Keratinocyte (primary cell): ENCODE results near the gene MATK. TPM values are rescaled to one million over a fixed set of nuclear protein-coding genes. Genes with fewer than 3 reads are reported as not detected.
"Not testable (repeated sequence)": the region's sequence is repeated elsewhere in the genome, so short reads cannot be mapped to it uniquely, and the experiment has no call there.

Experiments
- DNase-seq: peaks from one replicate; pipeline ENCODE4 v3.0.0-alpha.2; 2011; ENCODE audit warnings: low read depth, missing footprints, low spot score
- FAIRE-seq: peaks from 2 replicates; lab custom pipeline; 2011; peaks lifted over from hg19 to GRCh38; lab: Jason Lieb, UNC
- H2AFZ ChIP-seq: 2 replicates; pipeline ENCODE4 v1.6.0; 2012; ENCODE audit warnings: low read length, control low read depth, inconsistent platforms; ENCODE audit not compliant: control insufficient read depth
- H3K27ac ChIP-seq: 2 replicates; pipeline ENCODE4 v1.5.1; 2011; ENCODE audit warnings: low read length; ENCODE audit not compliant: control insufficient read depth, insufficient read depth
- H3K27me3 ChIP-seq: 3 replicates; pipeline ENCODE4 v1.6.0; 2011; ENCODE audit warnings: low read length; ENCODE audit not compliant: control insufficient read depth, insufficient read depth; ENCODE audit errors: extremely low read depth
- H3K36me3 ChIP-seq, 2 experiments: 2 replicates in 1 of 2; 3 replicates in 1 of 2; pipeline ENCODE4 v1.5.1; 2011; ENCODE audit warnings: low read length in 2 of 2, mild to moderate bottlenecking in 1 of 2; ENCODE audit not compliant: control insufficient read depth in 2 of 2, insufficient read depth in 2 of 2; ENCODE audit errors: extremely low read depth in 1 of 2
- H3K4me1 ChIP-seq: 3 replicates; pipeline ENCODE4 v1.5.1; 2011; ENCODE audit warnings: low read length; ENCODE audit not compliant: control insufficient read depth, insufficient read depth; ENCODE audit errors: extremely low read depth
- H3K4me2 ChIP-seq: 3 replicates; pipeline ENCODE4 v1.6.0; 2011; ENCODE audit warnings: low read depth, low read length; ENCODE audit not compliant: control insufficient read depth, insufficient read depth; ENCODE audit errors: extremely low read depth
- H3K4me3 ChIP-seq, 3 experiments: fragments of 200-600 bp in 1 of 3; sonication (generic) in 1 of 3; 2 replicates in 2 of 3; 3 replicates in 1 of 3; pipeline ENCODE4 v1.5.1; 2011 to 2016; ENCODE audit warnings: low read length in 3 of 3, mild to moderate bottlenecking in 3 of 3, control low read depth in 2 of 3, inconsistent platforms in 1 of 3, low read depth in 1 of 3, mixed read lengths in 1 of 3, mixed run types in 1 of 3, moderate library complexity in 1 of 3; ENCODE audit not compliant: control insufficient read depth in 2 of 3, insufficient read depth in 2 of 3; ENCODE audit errors: extremely low read depth in 1 of 3
- H3K79me2 ChIP-seq: 2 replicates; pipeline ENCODE4 v1.6.0; 2012; ENCODE audit warnings: low read length; ENCODE audit not compliant: control insufficient read depth, insufficient read depth
- H3K9ac ChIP-seq: 3 replicates; pipeline ENCODE4 v1.6.0; 2011; ENCODE audit warnings: low read length; ENCODE audit not compliant: control insufficient read depth, insufficient read depth; ENCODE audit errors: extremely low read depth
- H3K9me1 ChIP-seq: 3 replicates; pipeline ENCODE4 v1.6.0; 2011; ENCODE audit warnings: low read length; ENCODE audit not compliant: control insufficient read depth, insufficient read depth; ENCODE audit errors: extremely low read depth
- H3K9me3 ChIP-seq: 2 replicates; pipeline ENCODE4 v1.5.1; 2012; ENCODE audit warnings: low read depth, low read length; ENCODE audit not compliant: control insufficient read depth
- H4K20me1 ChIP-seq: 3 replicates; pipeline ENCODE4 v1.6.0; 2011; ENCODE audit warnings: low read length; ENCODE audit not compliant: control insufficient read depth, insufficient read depth; ENCODE audit errors: extremely low read depth
- EZH2 ChIP-seq: IDR thresholded peaks from one replicate; pipeline ENCODE4 v1.6.1; 2012; ENCODE audit warnings: inconsistent platforms, mild to moderate bottlenecking, low read length, moderate library complexity
- dilution Hi-C: fragments of 300-500 bp; cut with MboI; formaldehyde crosslinking; loops from one replicate; pipeline ENCODE4 v1.7.0; 2020; ENCODE audit warnings: low sequenced_read_pairs; ENCODE audit not compliant: extremely low pct_ligation_motif_present
- polyA plus RNA-seq, 5 experiments: library from polyadenylated mRNA; depleted of rRNA in 3 of 5; stranded (reverse) in 3 of 5; stranded (forward) in 1 of 5; unstranded in 1 of 5; fragments of >200 nt; gene quantifications; 1 replicate in 1 of 5; 2 replicates in 3 of 5; 3 replicates in 1 of 5; pipeline versions ENCODE4 v1.2.1 to v1.2.3, GENCODE V29; 2011 to 2012; ENCODE audit warnings: missing spikeins in 2 of 5, low read depth in 1 of 5, low replicate concordance in 1 of 5
- TF ChIP-seq, protein P1 (sequence below), 3 experiments: IDR thresholded peaks in 1 of 3; conservative IDR thresholded peaks in 1 of 3; optimal IDR thresholded peaks in 1 of 3; 2 replicates in 2 of 3; 3 replicates in 1 of 3; pipeline versions ENCODE3 to v1.5.1; 2011; ENCODE audit warnings: low read length in 3 of 3, mild to moderate bottlenecking in 3 of 3, moderate library complexity in 2 of 3, control low read depth in 1 of 3, inconsistent platforms in 1 of 3; ENCODE audit not compliant: insufficient read depth in 2 of 3; ENCODE audit errors: extremely low read depth in 1 of 3

The MATK gene
- polyA plus RNA-seq, 1 donor (not counting 4 experiments of a cell fraction or from before 2014, with no cell fraction given): 0.16 TPM

DNA sequence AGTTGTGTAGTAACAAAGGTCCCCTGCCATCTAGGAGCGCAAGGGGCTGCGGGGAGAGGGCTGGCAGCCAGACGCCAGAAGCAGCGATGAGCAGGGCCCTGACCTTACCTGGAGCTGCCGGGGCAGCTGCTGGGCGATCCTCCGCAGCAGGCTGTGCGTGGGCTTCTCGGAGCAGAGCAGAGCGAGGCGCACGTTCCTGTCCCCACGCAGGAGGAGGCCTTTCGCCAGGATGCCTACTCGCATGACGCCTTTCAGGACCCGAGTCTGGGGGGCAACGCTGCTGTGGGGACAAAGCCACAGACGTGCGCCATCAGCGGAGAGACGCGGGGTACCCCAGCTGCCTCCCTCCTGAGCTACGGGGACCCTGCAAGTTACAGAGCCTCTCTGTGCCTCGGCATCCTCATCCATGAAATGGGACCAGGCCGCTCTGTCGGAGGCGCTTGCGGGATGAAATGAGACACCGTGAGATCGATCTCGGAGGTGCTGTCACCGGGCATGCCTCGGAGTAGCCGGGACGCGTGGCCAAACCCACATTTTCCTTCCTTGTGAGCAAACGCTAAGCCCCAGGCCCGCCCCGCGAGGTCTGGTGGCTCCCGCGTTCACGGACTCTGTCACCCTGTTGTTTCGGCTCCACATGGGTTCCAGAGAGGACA, 30.5 kb upstream of the MATK start:
- no peak overlapping the region for H3K4me3 ChIP-seq
- no peak for FAIRE-seq
- no peaks in the 10 kb centered on the region for H3K36me3 ChIP-seq
- TF ChIP-seq, protein P1, sequence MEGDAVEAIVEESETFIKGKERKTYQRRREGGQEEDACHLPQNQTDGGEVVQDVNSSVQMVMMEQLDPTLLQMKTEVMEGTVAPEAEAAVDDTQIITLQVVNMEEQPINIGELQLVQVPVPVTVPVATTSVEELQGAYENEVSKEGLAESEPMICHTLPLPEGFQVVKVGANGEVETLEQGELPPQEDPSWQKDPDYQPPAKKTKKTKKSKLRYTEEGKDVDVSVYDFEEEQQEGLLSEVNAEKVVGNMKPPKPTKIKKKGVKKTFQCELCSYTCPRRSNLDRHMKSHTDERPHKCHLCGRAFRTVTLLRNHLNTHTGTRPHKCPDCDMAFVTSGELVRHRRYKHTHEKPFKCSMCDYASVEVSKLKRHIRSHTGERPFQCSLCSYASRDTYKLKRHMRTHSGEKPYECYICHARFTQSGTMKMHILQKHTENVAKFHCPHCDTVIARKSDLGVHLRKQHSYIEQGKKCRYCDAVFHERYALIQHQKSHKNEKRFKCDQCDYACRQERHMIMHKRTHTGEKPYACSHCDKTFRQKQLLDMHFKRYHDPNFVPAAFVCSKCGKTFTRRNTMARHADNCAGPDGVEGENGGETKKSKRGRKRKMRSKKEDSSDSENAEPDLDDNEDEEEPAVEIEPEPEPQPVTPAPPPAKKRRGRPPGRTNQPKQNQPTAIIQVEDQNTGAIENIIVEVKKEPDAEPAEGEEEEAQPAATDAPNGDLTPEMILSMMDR (optimal IDR thresholded peaks at IDR 0.05 in 1 of 3, IDR thresholded peaks at IDR 0.05 in 1 of 3, conservative IDR thresholded peaks at IDR 0.05 in 1 of 3; ENCODE audit: extremely low read depth in 1 of 3, insufficient read depth in 2 of 3, low read length in 3 of 3): no peak
- TF ChIP-seq EZH2: no peak
- H4K20me1 ChIP-seq: no peaks in the 10 kb centered on the region
- dilution Hi-C loops: no loop called here
- no peak overlapping the region for H3K27ac ChIP-seq
- no peaks in the 10 kb centered on the region for H3K9me3 ChIP-seq
- no peak overlapping the region for H3K4me2 ChIP-seq
- no peaks in the 10 kb centered on the region for H3K79me2 ChIP-seq
- H3K9ac ChIP-seq: no peak overlapping the region
- H3K27me3 ChIP-seq: peaks cover 14% of the 10 kb centered on the region
- H3K4me1 ChIP-seq: peaks cover 5% of the 10 kb centered on the region
- no peak for DNase-seq
- H2AFZ ChIP-seq: no peak overlapping the region
- H3K9me1 ChIP-seq: no peaks in the 10 kb centered on the region

DNA sequence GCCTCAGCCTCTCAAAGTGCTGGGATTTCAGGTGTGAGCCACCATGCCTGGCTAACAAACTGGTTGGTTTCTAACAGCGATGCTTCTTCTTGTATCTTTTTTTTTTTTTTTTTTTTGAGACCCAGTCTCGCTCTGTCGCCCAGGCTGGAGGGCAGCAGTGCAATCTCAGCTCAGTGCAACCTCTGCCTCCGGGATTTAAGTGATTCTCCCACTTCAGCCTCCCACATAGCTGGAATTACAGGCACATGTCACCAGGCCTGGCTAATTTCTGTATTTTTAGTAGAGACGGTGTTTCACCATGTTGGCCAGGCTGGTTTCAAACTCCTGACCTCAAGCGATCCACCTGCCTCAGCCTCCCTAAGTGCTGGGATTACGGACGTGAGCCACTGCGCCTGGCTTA, 30.0 kb upstream of the MATK start:
- H3K9me3 ChIP-seq, H3K27ac ChIP-seq, dilution Hi-C loops, H3K9ac ChIP-seq, H3K79me2 ChIP-seq, H3K4me1 ChIP-seq, H3K4me3 ChIP-seq, H3K9me1 ChIP-seq, DNase-seq, H4K20me1 ChIP-seq, H3K36me3 ChIP-seq, H2AFZ ChIP-seq, H3K4me2 ChIP-seq, FAIRE-seq: not testable (repeated sequence)
- peaks cover 14% of the 10 kb centered on the region for H3K27me3 ChIP-seq

DNA sequence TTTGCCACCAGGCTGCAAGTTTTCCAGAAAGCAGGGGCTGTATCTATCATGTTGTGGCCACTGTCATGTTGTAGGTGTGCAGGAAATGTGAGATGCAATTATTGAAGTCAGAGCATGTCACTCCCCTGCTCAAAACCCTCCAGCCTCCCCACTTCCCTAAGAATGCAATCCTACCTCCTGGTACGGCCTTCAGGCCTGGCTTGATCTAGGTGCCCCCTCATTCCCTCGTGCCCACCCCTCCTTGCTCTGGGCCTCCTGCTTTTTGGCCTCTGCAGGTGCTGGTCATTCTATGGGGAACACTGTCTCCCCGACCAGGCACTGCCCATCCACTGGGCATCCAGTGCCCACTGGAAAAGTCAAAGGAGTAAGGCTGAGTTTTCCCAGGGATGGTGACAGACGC, 28.5 kb upstream of the MATK start:
- Histone ChIP-seq H3K4me1 (peaks cover 5% of the 10 kb centered on the region), H3K27ac (no peak overlapping the region), H3K4me2 (no peak overlapping the region), H3K9me1 (no peaks in the 10 kb centered on the region), H3K9me3 (no peaks in the 10 kb centered on the region), H3K27me3 (peaks cover 7% of the 10 kb centered on the region), H2AFZ (no peak overlapping the region), H3K4me3 (no peak overlapping the region), H3K9ac (no peak overlapping the region), H3K79me2 (no peaks in the 10 kb centered on the region), H3K36me3 (no peaks in the 10 kb centered on the region), H4K20me1 (no peaks in the 10 kb centered on the region)
- no peak for DNase-seq
- FAIRE-seq: no peak
- dilution Hi-C loops: no loop called here
- TF ChIP-seq EZH2: no peak
- TF ChIP-seq, protein P1 (optimal IDR thresholded peaks at IDR 0.05 in 1 of 3, IDR thresholded peaks at IDR 0.05 in 1 of 3, conservative IDR thresholded peaks at IDR 0.05 in 1 of 3; ENCODE audit: extremely low read depth in 1 of 3, insufficient read depth in 2 of 3, low read length in 3 of 3): no peak
